Progenitor cell of endocrine pancreas (in vitro differentiated cells): ENCODE measurements around the gene SCART1. TPM values are rescaled to one million over a fixed set of nuclear protein-coding genes. Genes with fewer than 3 reads are reported as not detected.
"Not testable (repeated sequence)": the region's sequence is repeated elsewhere in the genome, so short reads cannot be mapped to it uniquely, and the experiment has no call there.

Source experiments
- DNase-seq: peaks from one replicate; pipeline ENCODE4 v3.0.0; 2021; ENCODE audit warnings: low spot score; ENCODE audit not compliant: unreplicated experiment
- H3K27ac Mint-ChIP-seq: 2 replicates; pipeline ENCODE4 v1.8.0; 2021; ENCODE audit warnings: mild to moderate bottlenecking, moderate library complexity, mixed read lengths
- H3K27me3 Mint-ChIP-seq: 2 replicates; pipeline ENCODE4 v1.8.0; 2021; ENCODE audit warnings: mixed read lengths
- H3K36me3 Mint-ChIP-seq: 2 replicates; pipeline ENCODE4 v1.8.0; 2022; ENCODE audit warnings: mixed read lengths; ENCODE audit not compliant: insufficient read depth
- H3K4me1 Mint-ChIP-seq: 2 replicates; pipeline ENCODE4 v1.8.0; 2021; ENCODE audit warnings: low read depth, mixed read lengths
- H3K4me3 Mint-ChIP-seq: 2 replicates; pipeline ENCODE4 v1.8.0; 2021; ENCODE audit warnings: low read depth, mild to moderate bottlenecking, moderate library complexity, mixed read lengths
- H3K9me3 Mint-ChIP-seq: 2 replicates; pipeline ENCODE4 v1.8.0; 2021; ENCODE audit warnings: low read depth, mixed read lengths
- CTCF ChIP-seq: fragments of 200-600 bp; sonication (generic); IDR thresholded peaks from one replicate; pipeline ENCODE4 v1.5.0; 2021; ENCODE audit warnings: antibody characterized with exemption, mild to moderate bottlenecking; ENCODE audit not compliant: unreplicated experiment
- long read RNA-seq: library from polyadenylated mRNA; unstranded; transcript quantifications from one replicate; pipeline ENCODE4 v2.0.0, GENCODE V29; 2020
- total RNA-seq: library from RNA; stranded (reverse); gene quantifications from 2 replicates; pipeline ENCODE4 v1.2.1, GENCODE V29; 2021

Gene SCART1
- total RNA-seq, result 1.7 and 3.0 TPM in 2 replicates
- long read RNA-seq, result 0 reads

- TF ChIP-seq CTCF, result no peak
- no peaks in the 10 kb centered on the region for H3K27me3 Mint-ChIP-seq
- no peak within 1 kb of the TSS for H3K4me3 Mint-ChIP-seq
- H3K36me3 Mint-ChIP-seq, result peaks cover 4% of the 10 kb centered on the region
- no peaks in the 10 kb centered on the region for H3K4me1 Mint-ChIP-seq
- peaks cover 37% of the 10 kb centered on the region for H3K9me3 Mint-ChIP-seq
- DNase-seq, result no peak
- no peak within 1 kb of the TSS for H3K27ac Mint-ChIP-seq
These were observed at the start of gene SCART1 for GRCh38 chr10:133453516-133454203. Gene SCART1 (plus strand): TSS chr10:133453945. CDS start chr10:133453998, 53 bp downstream.

GRCh38 chr10:133405272-133405671 is 48.5 kb upstream of the SCART1 start:
- H3K4me1 Mint-ChIP-seq, result peaks cover 4% of the 10 kb centered on the region
- H3K4me3 Mint-ChIP-seq, result no peak overlapping the region
- no peak overlapping the region for H3K27ac Mint-ChIP-seq
- no peak for TF ChIP-seq CTCF
- DNase-seq, result no peak
- H3K36me3 Mint-ChIP-seq, result peaks cover 57% of the 10 kb centered on the region
- peaks cover 24% of the 10 kb centered on the region for H3K9me3 Mint-ChIP-seq
- H3K27me3 Mint-ChIP-seq, result no peaks in the 10 kb centered on the region

DNA sequence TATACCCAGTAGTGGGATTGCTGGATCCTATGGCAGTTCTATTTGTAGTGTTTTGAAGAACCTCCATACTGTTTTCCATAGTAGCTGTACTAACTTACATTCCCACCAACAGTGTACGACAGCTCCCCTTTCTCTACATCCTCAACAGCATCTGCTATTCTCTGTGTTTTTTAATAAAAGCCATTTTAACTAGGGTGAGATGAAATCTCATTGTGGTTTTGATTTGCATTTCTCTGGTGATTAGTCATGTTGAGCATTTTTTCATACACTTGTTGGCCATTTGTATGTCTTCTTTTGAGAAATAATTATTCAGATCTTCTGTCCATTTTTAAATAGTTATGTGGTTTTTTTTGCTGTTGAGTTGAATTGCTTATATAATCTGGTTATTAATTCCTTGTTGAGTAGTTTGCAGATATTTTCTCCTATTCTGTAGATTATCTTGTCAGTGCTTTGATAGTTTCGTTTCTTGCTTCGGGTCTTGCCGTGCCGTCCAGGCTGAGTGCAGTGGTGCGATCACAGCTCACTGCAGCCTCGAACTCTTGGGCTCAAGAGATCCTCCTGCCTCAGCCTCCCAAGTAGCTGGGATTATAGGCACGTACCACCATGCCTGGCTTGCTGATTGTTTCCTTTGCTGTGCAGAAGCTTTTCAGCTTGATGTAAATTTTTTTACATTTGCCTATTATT is 47.8 kb upstream of the SCART1 start:
- peaks cover 30% of the 10 kb centered on the region for H3K9me3 Mint-ChIP-seq

GRCh38 chr10:133411523-133412380 is 42.0 kb upstream of the SCART1 start:
- peak overlapping the region; percentile 67 for H3K27ac Mint-ChIP-seq
- DNase-seq, result no peak
- no peak for TF ChIP-seq CTCF
- peaks cover 65% of the 10 kb centered on the region for H3K9me3 Mint-ChIP-seq
- no peaks in the 10 kb centered on the region for H3K4me1 Mint-ChIP-seq
- H3K27me3 Mint-ChIP-seq, result no peaks in the 10 kb centered on the region
- H3K4me3 Mint-ChIP-seq, result no peak overlapping the region
- H3K36me3 Mint-ChIP-seq, result peaks cover 83% of the 10 kb centered on the region

More for the DNA sequence above, 47.8 kb upstream of the SCART1 start:
- peaks cover 64% of the 10 kb centered on the region for H3K36me3 Mint-ChIP-seq
- H3K27ac Mint-ChIP-seq, result no peak overlapping the region
- no peak for TF ChIP-seq CTCF
- H3K4me1 Mint-ChIP-seq, result peaks cover 4% of the 10 kb centered on the region
- no peaks in the 10 kb centered on the region for H3K27me3 Mint-ChIP-seq
- DNase-seq, result no peak
- no peak overlapping the region for H3K4me3 Mint-ChIP-seq

GRCh38 chr10:133412381-133412711 is 41.4 kb upstream of the SCART1 start:
- no peak overlapping the region for H3K4me3 Mint-ChIP-seq
- peaks cover 65% of the 10 kb centered on the region for H3K9me3 Mint-ChIP-seq
- DNase-seq, result no peak

DNA sequence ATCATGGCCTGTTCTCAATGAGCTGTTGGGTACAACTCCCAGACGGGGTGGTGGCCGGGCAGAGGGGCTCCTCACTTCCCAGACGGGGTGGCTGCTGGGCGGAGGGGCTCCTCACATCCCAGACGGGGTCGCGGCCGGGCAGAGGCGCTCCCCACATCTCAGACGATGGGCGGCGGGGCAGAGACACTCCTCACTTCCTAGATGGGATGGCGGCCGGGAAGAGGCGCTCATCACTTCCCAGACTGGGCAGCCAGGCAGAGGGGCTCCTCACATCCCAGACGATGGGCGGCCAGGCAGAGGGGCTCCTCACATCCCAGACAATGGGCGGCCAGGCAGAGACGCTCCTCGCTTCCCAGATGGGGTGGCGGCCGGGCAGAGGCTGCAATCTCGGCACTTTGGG is 39.3 kb upstream of the SCART1 start:
- H3K4me1 Mint-ChIP-seq, DNase-seq, H3K27me3 Mint-ChIP-seq, H3K27ac Mint-ChIP-seq, H3K4me3 Mint-ChIP-seq: not testable (repeated sequence)
- peaks cover 48% of the 10 kb centered on the region for H3K9me3 Mint-ChIP-seq
- peaks cover 64% of the 10 kb centered on the region for H3K36me3 Mint-ChIP-seq

More at GRCh38 chr10:133412381-133412711, 41.4 kb upstream of the SCART1 start:
- H3K27me3 Mint-ChIP-seq, result no peaks in the 10 kb centered on the region
- H3K36me3 Mint-ChIP-seq, result peaks cover 77% of the 10 kb centered on the region
- TF ChIP-seq CTCF, result no peak
- H3K27ac Mint-ChIP-seq, result no peak overlapping the region
- no peaks in the 10 kb centered on the region for H3K4me1 Mint-ChIP-seq
